SK-N-MC (cell line): ENCODE data around the gene PLIN3.

Experiments
- EZH2 ChIP-seq: fragments of 200-600 bp; sonication (generic); IDR thresholded peaks from one replicate; pipeline ENCODE4 v1.6.1; 2017; ENCODE audit warnings: antibody characterized with exemption
- FOXP2 ChIP-seq: optimal IDR thresholded peaks from 2 replicates; pipeline ENCODE3; 2011; ENCODE audit warnings: mild to moderate bottlenecking, moderate library complexity; ENCODE audit not compliant: insufficient read depth; ENCODE audit errors: extremely low read length, control extremely low read depth
- POLR2AphosphoS5 ChIP-seq: IDR thresholded peaks from 2 replicates; pipeline ENCODE4 v1.6.1; 2012; ENCODE audit warnings: mild to moderate bottlenecking, low read depth, low read length, borderline replicate concordance

GRCh38 chr19:4870025-4870700 is 2.7 kb upstream of the PLIN3 start:
- TF ChIP-seq EZH2 (no peak), POLR2AphosphoS5 (no peak), FOXP2 (no peak)
